Measurements from ENCODE around the gene OR51A2. TPM values are rescaled to one million over a fixed set of nuclear protein-coding genes. Genes with fewer than 3 reads are reported as not detected.

OR51A2 gene
- total RNA-seq, 4 donors from 2014 or later = not detected

GRCh38 chr11:4924239-4924638 is 31.3 kb downstream of the OR51A2 start, which contains the start of gene OR51G1:
Gene OR51G1, minus strand, starts transcription at chr11:4924339. Its CDS starts 0 bp downstream, at chr11:4924339.
- H3K27ac ChIP-seq = no peak within 1 kb of the TSS
- in situ Hi-C loops (cut with MboI; ENCODE audit: low sequenced_read_pairs in 4 of 4) = no loop called here
- no peaks in the 10 kb centered on the region for H3K4me1 ChIP-seq
- DNase-seq = no peak
- no peaks in the 10 kb centered on the region for H3K27me3 ChIP-seq
- H3K36me3 ChIP-seq = no peaks in the 10 kb centered on the region
- TF ChIP-seq CTCF (IDR thresholded peaks at IDR 0.05 in 4 of 5, conservative IDR thresholded peaks at IDR 0.05 in 1 of 5) (no peak), POLR2A (IDR thresholded peaks at IDR 0.05) (no peak)
- no peak within 1 kb of the TSS for H3K4me3 ChIP-seq
- no peak for ATAC-seq
- H3K9me3 ChIP-seq = no peaks in the 10 kb centered on the region
- intact Hi-C loops (cut with DNase I; ENCODE audit: low total_unique reads) = no loop called here

- intact Hi-C loops (cut with DNase I; ENCODE audit: low total_unique reads) = no loop called here
These were observed 33.2 kb downstream of the OR51A2 start for GRCh38 chr11:4922304-4922703.

DNA sequence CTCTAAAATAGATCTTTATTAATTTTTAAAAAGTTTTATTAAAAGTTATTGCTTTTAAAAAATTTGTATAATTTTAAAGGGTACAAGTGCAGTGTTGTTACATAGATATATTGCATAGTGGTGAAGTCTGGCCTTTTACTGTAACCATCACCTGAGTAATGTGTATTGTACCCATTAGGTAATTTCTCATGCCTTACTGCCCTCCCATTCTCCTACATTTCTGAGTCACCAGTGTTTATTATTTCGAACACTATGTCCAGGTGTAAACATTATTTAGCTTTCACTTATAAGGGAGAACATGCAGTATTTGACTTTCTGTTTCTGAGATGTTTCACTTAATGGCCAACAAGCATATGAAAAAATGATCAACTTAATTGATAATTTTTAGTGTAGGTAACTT is 33.7 kb downstream of the OR51A2 start:
- ATAC-seq (no peak), DNase-seq (no peak)
- Histone ChIP-seq H3K9me3 (no peaks in the 10 kb centered on the region), H3K4me3 (no peak overlapping the region), H3K27ac (no peak overlapping the region), H3K36me3 (no peaks in the 10 kb centered on the region), H3K27me3 (no peaks in the 10 kb centered on the region), H3K4me1 (no peaks in the 10 kb centered on the region)
- intact Hi-C loops (cut with DNase I; ENCODE audit: low total_unique reads) = no loop called here
- in situ Hi-C loops (cut with MboI; ENCODE audit: low sequenced_read_pairs in 4 of 4) = no loop called here
- no peak for TF ChIP-seq CTCF (IDR thresholded peaks at IDR 0.05 in 4 of 5, conservative IDR thresholded peaks at IDR 0.05 in 1 of 5)
- no peak for TF ChIP-seq POLR2A (IDR thresholded peaks at IDR 0.05)

More at GRCh38 chr11:4922304-4922703, 33.2 kb downstream of the OR51A2 start:
- Histone ChIP-seq H3K4me1 (no peaks in the 10 kb centered on the region), H3K4me3 (no peak overlapping the region), H3K27me3 (no peaks in the 10 kb centered on the region), H3K36me3 (no peaks in the 10 kb centered on the region), H3K27ac (no peak overlapping the region), H3K9me3 (no peaks in the 10 kb centered on the region)
- DNase-seq (no peak), ATAC-seq (no peak)
- in situ Hi-C loops (cut with MboI; ENCODE audit: low sequenced_read_pairs in 4 of 4) = no loop called here
- TF ChIP-seq POLR2A (IDR thresholded peaks at IDR 0.05) (no peak), CTCF (IDR thresholded peaks at IDR 0.05 in 4 of 5, conservative IDR thresholded peaks at IDR 0.05 in 1 of 5) (no peak)

DNA sequence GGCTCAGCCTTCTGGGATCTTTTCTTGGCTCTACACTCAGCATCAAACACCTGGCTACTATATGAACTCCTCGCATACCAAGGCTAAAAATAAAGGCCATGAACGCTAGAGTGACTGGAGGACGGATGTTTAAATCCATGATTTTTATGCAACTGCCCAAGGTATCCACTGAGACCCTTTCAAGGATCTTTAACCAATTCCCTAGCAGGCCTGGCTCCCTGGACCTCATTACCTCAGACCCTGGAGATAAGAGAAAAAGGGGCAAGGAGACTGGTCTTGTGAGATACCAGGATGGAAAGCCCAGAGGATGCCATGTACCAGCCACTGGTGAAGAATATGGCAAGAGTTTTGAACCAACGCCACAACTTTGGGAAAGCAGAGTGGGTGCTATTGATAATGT is 36.3 kb downstream of the OR51A2 start, which contains the start of gene OR51G2:
Gene OR51G2, minus strand, starts transcription at position 101 of the 400 bp plus-strand sequence. CDS start 3,687 bp downstream, outside the sequence.
- TF ChIP-seq POLR2A (IDR thresholded peaks at IDR 0.05) = no peak
- no peak for TF ChIP-seq CTCF (IDR thresholded peaks at IDR 0.05 in 4 of 5, conservative IDR thresholded peaks at IDR 0.05 in 1 of 5)
- H3K9me3 ChIP-seq = no peaks in the 10 kb centered on the region
- ATAC-seq = no peak
- no peak for DNase-seq
- no peak within 1 kb of the TSS for H3K27ac ChIP-seq
- no peaks in the 10 kb centered on the region for H3K4me1 ChIP-seq
- H3K27me3 ChIP-seq = no peaks in the 10 kb centered on the region
- intact Hi-C loops (cut with DNase I; ENCODE audit: low total_unique reads) (no loop called here), in situ Hi-C loops (cut with MboI; ENCODE audit: low sequenced_read_pairs in 4 of 4) (no loop called here)
- H3K4me3 ChIP-seq = no peak within 1 kb of the TSS
- no peaks in the 10 kb centered on the region for H3K36me3 ChIP-seq

DNA sequence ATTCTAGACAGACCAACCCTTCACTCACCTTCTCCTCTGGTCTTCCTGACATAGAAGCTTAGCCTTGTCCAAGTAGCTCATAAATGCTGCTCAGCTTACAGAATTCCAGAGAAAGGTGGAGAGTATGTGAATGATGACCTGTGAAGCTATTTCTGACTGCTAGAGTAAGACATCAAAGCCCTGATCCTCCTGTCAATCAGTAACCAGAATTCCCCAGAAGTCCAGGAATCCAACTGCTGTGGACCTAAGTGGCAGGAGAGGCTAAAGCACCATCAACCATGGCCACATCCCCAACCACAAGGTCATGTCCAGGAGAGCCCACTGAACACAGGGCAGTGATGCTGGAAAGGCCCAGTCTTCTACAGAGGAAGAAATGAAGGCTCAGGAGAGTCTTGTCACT is 38.9 kb downstream of the OR51A2 start:
- TF ChIP-seq POLR2A (IDR thresholded peaks at IDR 0.05) = no peak
- TF ChIP-seq CTCF (IDR thresholded peaks at IDR 0.05 in 4 of 5, conservative IDR thresholded peaks at IDR 0.05 in 1 of 5) = no peak
- in situ Hi-C loops (cut with MboI; ENCODE audit: low sequenced_read_pairs in 4 of 4) (no loop called here), intact Hi-C loops (cut with DNase I; ENCODE audit: low total_unique reads) (no loop called here)
- Histone ChIP-seq H3K9me3 (no peaks in the 10 kb centered on the region), H3K27me3 (no peaks in the 10 kb centered on the region), H3K4me3 (no peak overlapping the region), H3K36me3 (no peaks in the 10 kb centered on the region), H3K4me1 (no peaks in the 10 kb centered on the region), H3K27ac (no peak overlapping the region)
- no peak for ATAC-seq
- DNase-seq = no peak

Data from gastrocnemius medialis (tissue), 4 donors.